ENCODE measurements around the gene ZDHHC12.

- TF ChIP-seq CTCF (IDR thresholded peaks at IDR 0.05; ENCODE audit: insufficient read depth, low read length, poor library complexity, severe bottlenecking) (no peak), EZH2phosphoT487 (conservative IDR thresholded peaks at IDR 0.05; ENCODE audit: low read length) (no peak)
Observed at GRCh38 chr9:128762671-128763449, 38.9 kb upstream of the ZDHHC12 start.

Data from SU-DHL-6 (cell line).